ENCODE data around the gene FOXL1.

DNA sequence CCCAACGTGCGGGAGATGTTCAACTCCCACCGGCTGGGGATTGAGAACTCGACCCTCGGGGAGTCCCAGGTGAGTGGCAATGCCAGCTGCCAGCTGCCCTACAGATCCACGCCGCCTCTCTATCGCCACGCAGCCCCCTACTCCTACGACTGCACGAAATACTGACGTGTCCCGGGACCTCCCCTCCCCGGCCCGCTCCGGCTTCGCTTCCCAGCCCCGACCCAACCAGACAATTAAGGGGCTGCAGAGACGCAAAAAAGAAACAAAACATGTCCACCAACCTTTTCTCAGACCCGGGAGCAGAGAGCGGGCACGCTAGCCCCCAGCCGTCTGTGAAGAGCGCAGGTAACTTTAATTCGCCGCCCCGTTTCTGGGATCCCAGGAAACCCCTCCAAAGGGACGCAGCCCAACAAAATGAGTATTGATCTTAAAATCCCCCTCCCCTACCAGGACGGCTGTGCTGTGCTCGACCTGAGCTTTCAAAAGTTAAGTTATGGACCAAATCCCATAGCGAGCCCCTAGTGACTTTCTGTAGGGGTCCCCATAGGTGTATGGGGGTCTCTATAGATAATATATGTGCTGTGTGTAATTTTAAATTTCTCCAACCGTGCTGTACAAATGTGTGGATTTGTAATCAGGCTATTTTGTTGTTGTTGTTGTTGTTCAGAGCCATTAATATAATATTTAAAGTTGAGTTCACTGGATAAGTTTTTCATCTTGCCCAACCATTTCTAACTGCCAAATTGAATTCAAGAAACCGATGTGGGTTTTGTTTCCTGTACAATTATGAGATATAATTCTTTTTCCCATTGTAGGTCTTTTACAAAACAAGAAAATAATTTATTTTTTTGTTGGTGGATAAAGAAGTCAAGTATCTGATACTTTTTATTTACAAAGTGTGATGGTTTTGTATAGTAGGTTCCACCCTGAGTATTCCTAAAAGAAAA, 9.4 kb upstream of the FOXL1 start:
- TF ChIP-seq ZNF274 (IDR thresholded peaks at IDR 0.05; ENCODE audit: low read depth, low read length): no peak
- no peak for TF ChIP-seq YY1 (IDR thresholded peaks at IDR 0.05; ENCODE audit: insufficient read depth, insufficient read length)
- TF ChIP-seq SUZ12 (IDR thresholded peaks at IDR 0.05; ENCODE audit: extremely low read depth, insufficient read depth, insufficient read length): no peak

Data from NT2/D1 (cell line).